Coronary artery (tissue), 2 donors: ENCODE results near the gene KRT35.

Experiments used
- DNase-seq: peaks from one replicate; pipeline ENCODE4 v3.0.0-alpha.2; 2017; ENCODE audit warnings: low spot score
- H3K27ac ChIP-seq, 2 donors: fragments of 200-600 bp; sonication (generic); one replicate each; pipeline ENCODE4 v1.5.1; 2016 to 2019
- H3K4me3 ChIP-seq: fragments of 200-600 bp; sonication (generic); 2 replicates; pipeline ENCODE4 v1.5.1; 2016; ENCODE audit warnings: mild to moderate bottlenecking, moderate library complexity
- CTCF ChIP-seq: fragments of 200-600 bp; sonication (generic); IDR thresholded peaks from one replicate; pipeline ENCODE4 v1.5.1; 2019; ENCODE audit warnings: antibody characterized with exemption

KRT35 gene

GRCh38 chr17:41444640-41445039, 36.3 kb downstream of the KRT35 start:
- no peak overlapping the region for H3K4me3 ChIP-seq
- no peak overlapping the region for H3K27ac ChIP-seq
- DNase-seq = no peak
- no peak for TF ChIP-seq CTCF

- TF ChIP-seq CTCF = no peak
- no peak for DNase-seq
- no peak overlapping the region for H3K4me3 ChIP-seq
- H3K27ac ChIP-seq = no peak overlapping the region
Measured at GRCh38 chr17:41444186-41444585, 36.8 kb downstream of the KRT35 start.

- no peak for DNase-seq
- H3K27ac ChIP-seq = no peak overlapping the region
Measured at GRCh38 chr17:41442739-41443138, 38.2 kb downstream of the KRT35 start.

GRCh38 chr17:41440531-41441033, 40.4 kb downstream of the KRT35 start, which contains the start of gene KRT38:
TSS of gene KRT38 (minus strand) at chr17:41440983. CDS start at chr17:41440921, 62 bp downstream.
- Histone ChIP-seq H3K27ac (no peak within 1 kb of the TSS), H3K4me3 (no peak within 1 kb of the TSS)
- TF ChIP-seq CTCF = no peak
- no peak for DNase-seq

More at GRCh38 chr17:41442739-41443138, 38.2 kb downstream of the KRT35 start:
- H3K4me3 ChIP-seq = no peak overlapping the region
- TF ChIP-seq CTCF = no peak

GRCh38 chr17:41439375-41439774, 41.6 kb downstream of the KRT35 start:
- Histone ChIP-seq H3K4me3 (no peak overlapping the region), H3K27ac (no peak overlapping the region)
- DNase-seq = no peak
- no peak for TF ChIP-seq CTCF

GRCh38 chr17:41437769-41438168, 43.2 kb downstream of the KRT35 start:
- Histone ChIP-seq H3K27ac (no peak overlapping the region), H3K4me3 (no peak overlapping the region)
- DNase-seq = no peak
- TF ChIP-seq CTCF = no peak

GRCh38 chr17:41437254-41437653, 43.7 kb downstream of the KRT35 start:
- TF ChIP-seq CTCF = no peak
- no peak for DNase-seq
- Histone ChIP-seq H3K27ac (no peak overlapping the region), H3K4me3 (no peak overlapping the region)
